ENCODE results near the gene CADPS.

The CADPS gene

DNA sequence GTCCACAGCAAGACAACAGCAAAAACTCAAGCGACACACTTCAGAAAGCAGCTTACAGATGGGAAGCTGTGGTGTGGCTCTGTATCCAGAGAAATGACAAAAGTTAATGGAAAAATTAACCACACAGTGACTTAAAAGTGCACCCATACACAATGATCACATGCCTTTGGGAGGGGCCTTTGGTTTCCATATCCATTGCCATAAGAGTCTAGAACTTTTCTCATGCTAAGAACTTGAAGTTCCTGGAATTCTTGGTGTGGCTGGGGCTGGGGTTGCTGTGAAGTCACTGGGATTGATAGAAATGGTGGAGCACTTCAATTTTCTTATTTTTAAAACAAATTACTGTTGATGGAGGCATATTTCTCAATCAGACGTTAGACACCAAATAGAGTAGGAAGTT is 393.3 kb downstream of the CADPS start:
- no peak for DNase-seq

- DNase-seq: no peak
These were observed 395.2 kb downstream of the CADPS start for GRCh38 chr3:62480056-62480455.

GRCh38 chr3:62479326-62479725 is 395.9 kb downstream of the CADPS start:
- DNase-seq: no peak

DNA sequence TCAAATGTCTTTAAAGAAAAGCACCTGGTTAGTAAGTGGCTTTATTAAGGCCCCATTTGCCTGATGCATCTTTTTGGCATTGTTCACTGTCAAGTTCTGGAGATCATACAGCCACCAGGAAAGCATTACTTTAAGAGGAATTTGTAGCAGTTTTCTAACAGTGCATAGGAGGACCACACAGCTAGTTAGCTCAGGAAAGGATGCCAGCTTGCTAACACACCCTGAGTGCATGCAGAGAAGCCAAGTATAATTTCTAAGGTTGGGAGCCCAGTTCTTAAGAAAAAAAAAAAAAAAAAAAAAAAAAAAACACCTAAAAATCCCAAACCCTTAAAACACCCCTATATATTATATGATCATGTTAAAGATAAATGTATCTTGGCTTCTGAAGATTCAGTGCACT is 399.9 kb downstream of the CADPS start:
- DNase-seq: no peak

DNA sequence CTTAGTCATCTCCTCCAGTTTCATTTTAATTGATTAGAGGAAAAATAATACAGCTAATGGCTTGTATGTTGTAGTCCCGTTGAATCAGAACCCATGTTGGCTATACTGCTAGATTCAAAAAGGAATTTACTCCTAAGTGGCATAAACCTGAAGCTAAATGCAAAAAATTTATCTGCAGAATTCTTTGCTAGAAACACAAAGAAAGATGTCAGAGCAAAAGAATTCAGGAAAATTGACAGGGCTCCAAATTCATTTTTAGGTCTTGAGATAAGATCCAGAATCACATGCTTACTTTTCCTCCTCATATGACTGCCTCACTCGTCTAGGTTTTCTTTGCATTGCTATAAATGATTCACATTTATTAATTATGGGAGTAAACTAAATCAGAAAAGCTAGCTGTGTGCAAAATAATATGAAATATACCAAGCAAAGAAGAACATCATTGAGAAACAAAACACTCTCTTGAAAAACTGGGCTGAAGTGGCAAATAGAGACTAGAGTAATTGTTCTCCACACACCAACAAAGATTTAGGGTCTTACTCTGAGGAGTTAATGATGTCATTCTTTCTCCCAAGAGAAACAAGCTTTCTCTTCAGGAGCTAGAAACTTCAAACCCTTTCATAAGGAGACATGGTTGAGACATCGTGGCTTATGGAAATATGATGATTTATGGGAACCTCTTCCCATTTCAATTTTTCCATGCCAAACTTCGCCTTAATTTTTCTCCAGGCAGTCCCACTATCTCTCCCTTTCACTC is 407.1 kb downstream of the CADPS start:
- no peak for DNase-seq

- no peak for DNase-seq
These were observed 412.4 kb downstream of the CADPS start for GRCh38 chr3:62462788-62463187.

DNA sequence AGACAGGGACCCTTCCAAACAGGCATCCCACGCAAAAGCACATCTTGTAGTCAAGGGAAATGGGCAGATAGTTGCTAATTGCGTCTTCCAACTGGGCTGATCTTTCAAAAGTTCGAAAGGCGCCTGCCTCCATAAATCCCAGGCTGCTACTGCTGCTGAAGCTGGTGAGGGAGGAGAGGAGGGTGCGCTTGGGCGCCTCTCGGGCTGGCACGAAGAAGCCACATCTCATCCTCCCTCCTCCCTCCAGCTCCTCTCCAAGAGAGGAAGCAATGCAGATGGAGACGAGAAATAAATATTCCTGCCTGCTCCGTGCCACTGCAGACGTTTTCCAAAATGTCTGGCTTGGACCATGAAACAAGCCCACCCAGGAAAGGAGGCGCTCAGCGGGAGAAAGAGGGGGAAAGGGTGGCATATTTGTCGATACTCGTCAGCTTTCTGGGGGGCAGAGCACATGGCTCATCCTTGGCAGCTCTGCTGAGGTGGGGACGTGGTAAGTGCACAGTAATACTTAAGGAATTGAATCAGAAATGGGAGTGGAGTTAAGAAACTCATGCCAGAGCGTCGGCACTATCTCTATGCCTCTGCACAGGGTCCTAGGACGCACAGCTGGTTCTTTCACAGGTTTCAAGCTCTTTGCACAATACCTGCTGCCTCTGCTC is 413.0 kb downstream of the CADPS start:
- no peak for DNase-seq

DNA sequence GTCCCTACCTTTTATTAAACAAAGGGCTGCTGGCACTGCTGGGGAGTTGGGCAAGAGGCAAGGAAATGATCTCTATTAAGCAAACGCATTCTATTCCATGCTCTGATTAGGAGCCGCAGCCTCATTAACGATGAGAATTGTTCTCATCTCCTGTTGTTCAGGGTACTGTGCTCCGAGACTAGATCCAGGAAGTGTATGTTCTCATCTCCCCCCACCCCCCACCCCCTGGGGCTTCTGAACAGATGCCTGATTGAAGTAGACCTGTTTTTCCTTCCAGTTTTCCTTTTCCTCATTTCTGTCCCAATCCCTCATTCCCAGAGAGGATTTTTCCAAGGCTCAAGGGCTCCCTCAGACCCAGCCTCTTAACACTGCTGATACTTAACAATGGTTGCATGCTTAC is 420.3 kb downstream of the CADPS start:
- DNase-seq: no peak

DNA sequence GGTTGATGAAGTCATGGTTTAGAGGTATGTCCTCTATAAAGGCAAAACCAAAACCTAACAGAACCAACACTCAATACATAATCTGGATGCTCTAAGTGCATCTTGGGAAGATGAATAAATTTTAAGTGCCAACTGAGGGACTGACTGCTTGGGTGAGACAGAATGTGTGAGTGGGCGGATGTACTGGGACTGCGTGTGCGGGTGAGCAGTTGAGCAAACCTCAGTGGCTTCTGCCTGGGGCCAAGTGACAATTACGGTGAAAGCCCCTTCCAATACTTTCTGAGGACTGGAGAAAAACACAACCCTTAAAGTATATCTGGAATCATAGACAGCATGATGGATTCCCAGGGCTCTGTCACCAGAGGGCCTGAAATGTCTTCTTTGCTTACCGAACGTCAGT is 421.8 kb downstream of the CADPS start:
- no peak for DNase-seq

- DNase-seq: no peak
These were observed 423.9 kb downstream of the CADPS start for GRCh38 chr3:62451211-62451887.

- no peak for DNase-seq
These were observed 428.8 kb downstream of the CADPS start for GRCh38 chr3:62446337-62446940.

DNA sequence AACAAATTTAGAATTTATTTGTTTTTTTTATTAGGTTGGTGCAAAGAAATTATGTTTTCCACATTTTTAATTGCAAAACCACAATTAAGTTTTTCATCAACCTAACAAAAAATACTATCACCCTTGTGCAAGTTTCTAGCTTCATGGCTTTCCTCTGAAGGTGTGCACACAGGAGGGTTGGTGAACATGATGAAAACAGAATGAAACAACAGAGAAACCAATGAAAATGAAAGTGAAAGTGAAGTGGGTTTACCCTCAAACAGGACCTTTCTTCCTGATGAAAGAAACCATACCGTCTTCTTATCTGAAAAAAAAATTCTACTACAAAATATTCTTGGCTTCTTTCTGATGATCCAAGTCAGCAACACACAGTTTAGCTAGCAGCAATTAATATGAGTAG is 429.9 kb downstream of the CADPS start:
- no peak for DNase-seq

- no peak for DNase-seq
These were observed 435.2 kb downstream of the CADPS start for GRCh38 chr3:62439978-62440377.

GRCh38 chr3:62439176-62439813 is 435.9 kb downstream of the CADPS start:
- DNase-seq: no peak

- DNase-seq: no peak
These were observed 438.4 kb downstream of the CADPS start for GRCh38 chr3:62436785-62437184.

DNA sequence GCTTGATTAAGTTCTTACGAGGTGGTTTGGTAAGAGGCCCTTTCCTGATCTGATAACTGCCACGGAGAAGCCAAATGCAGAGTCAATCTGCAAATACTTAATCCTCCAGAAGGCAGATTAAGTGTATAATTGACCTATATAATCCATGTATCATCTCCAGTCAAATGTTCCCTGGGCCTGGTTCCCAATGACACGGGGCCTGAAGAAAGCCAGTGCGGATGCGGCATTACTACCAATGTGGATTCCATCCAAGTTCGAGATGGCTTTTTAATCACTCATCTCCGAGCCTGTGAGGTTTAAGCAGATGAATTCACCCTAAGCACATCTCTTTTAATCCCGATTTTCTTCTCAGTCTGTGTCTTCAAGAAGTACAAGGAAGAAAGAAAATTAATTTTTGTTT is 441.8 kb downstream of the CADPS start:
- DNase-seq: no peak

- no peak for DNase-seq
These were observed 454.0 kb downstream of the CADPS start for GRCh38 chr3:62421207-62421606.

DNA sequence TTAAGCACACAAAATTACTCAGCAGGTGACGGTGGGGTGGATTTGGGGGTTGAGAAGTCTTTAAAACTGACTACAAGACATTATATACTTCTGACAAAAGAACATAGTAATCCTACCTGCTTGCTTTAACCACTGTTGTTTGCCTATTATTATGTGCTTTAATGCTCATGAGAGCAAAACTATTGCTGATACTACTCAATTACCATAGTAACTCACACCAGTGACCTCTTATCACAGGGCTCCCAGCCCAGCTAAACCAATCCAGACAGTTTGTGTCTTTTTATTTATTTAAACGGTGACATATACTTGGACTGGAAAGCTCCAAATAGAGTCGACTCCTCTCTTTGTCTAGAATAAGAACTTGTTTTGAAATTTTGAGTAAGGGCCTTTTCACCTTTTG is 459.1 kb downstream of the CADPS start:
- peak; percentile 46 for DNase-seq

GRCh38 chr3:62415312-62415801 is 459.9 kb downstream of the CADPS start:
- DNase-seq: peak; percentile 35

- DNase-seq: no peak
These were observed 460.4 kb downstream of the CADPS start for GRCh38 chr3:62414786-62415185.

DNA sequence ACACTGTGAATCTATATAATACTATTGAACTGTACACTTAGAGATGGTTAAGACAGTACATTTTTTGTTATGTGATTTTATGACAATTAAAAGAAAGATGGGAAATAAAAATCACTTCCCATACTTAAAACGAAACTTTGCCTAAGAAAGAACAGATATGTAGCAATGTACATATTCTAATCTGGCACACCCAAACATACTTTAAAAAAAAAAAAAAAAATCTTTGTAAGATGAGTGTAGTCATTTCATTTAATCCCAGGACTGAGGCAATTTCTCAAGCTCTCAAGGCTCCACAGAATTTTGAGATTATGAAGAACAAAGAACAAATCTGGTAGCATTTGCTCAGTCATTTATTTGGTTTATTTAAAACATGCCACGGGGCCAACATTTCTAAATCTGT is 461.5 kb downstream of the CADPS start:
- no peak for DNase-seq

DNA sequence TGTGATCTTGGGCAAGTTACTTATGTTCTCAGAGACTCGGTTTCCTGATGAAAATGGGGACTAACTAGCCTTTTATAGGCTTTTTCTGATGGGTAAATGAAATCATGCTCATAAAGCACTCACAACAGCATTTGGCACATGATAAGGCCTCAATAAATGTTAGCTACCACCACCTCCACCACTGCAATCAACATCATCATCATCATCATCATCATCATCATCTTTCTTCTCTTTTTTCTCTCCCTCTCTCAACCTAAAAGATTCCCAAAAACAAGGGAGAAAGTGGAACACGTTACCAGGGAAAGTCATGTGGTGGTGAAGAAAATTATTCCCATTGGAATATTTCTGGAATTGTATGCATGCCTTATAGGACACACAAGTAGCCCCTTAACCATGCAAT is 468.3 kb downstream of the CADPS start:
- no peak for DNase-seq

- no peak for DNase-seq
These were observed 469.6 kb downstream of the CADPS start for GRCh38 chr3:62405566-62405965.

Data from NCI-H748 treated with DMSO at 0.1 percent for 48 hours (cell line).